ENCODE results near the gene VSIG10L2.

The VSIG10L2 gene

DNA sequence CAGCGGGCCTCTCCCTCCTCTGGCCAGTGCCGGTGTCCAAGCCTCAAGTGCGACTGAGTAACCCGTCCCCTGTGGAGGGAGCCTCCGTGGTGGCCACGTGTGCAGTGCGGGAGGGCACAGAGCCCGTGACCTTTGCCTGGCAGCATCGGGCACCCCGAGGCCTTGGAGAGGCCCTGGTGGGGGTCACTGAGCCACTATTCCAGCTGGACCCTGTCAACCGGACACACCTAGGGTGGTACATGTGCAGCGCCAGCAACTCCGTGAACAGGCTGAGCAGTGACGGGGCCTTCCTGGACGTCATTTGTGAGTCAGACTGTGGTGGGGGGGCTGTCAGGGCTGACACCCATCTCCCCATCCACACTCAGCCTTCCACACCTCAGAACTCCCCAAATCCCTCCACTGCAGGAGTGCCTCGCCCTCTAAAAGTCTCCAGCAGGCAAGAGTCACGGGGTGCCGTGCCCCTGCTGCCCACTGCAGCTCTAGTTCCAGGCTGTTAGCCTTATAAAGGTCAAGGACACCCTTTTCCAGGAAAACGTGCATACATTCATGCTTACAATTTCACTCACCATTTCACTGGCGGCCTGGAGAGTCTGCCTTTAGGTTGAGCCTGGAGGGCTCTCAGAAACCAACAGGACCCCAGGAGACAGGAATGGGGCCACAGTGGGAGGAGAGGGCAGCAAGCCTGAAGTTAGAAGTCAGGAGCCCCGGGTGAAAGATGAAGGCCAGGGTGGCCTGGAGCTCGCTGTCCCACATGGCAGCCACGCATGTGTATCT is 2.6 kb downstream of the VSIG10L2 start:
- no peak for DNase-seq

DNA sequence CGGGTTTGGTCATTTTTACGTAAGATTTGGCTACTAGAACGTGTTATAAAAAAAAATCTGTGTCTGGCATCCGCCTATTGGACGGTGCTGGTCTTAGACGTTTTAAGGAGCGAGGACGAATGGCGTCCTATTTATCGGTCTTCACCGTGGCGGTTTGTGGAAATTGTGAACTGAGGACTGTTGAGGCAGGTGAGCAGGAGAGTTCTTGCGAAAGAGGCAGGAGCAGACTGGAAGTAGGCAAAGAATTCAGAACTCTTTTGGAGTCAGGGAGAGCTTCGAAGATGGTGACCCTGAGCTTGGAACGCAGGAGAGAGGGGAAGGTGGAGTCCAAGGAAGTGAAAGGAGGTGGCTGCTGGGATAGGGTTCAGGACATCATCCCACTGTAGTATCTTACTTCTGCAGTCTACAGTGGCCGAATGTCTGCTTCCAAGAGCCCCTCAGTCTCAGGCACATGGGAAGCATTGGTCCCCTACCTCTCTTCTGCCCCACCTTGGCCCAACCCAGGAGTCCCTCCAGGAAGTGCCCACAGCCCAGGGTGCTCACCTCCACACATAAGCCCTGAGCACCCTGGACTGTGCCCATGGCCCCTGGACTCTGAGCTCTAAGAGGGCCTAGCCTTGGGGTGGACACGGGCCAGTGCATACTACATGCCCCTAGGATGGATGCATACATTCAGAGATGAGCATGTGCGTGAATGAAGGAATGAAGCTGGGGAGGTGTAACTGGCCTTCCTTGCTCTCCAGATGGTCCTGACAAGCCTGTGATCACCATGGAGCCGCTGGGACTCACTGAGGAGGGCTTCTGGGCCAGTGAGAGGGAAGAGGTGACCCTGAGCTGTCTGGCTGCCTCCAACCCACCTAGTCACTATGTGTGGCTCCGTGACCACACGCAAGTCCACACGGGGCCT is 3.7 kb downstream of the VSIG10L2 start:
- DNase-seq, result peak; percentile 9

DNA sequence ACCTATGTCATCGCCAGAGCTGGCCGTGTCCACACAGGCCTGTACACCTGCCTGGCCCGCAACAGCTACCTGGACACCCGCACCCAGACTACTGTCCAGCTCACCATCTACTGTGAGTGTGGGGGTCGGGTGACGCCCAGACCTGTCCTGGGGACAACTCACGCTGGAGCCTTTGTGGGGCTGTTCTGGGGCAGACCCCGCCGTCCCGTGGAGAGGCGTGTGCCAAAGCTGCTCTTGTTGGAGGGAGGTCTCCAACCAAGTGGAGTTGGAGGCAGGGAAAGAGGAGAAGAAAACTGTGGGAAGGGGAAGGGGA is 4.3 kb downstream of the VSIG10L2 start:
- peak; percentile 18 for DNase-seq

DNA sequence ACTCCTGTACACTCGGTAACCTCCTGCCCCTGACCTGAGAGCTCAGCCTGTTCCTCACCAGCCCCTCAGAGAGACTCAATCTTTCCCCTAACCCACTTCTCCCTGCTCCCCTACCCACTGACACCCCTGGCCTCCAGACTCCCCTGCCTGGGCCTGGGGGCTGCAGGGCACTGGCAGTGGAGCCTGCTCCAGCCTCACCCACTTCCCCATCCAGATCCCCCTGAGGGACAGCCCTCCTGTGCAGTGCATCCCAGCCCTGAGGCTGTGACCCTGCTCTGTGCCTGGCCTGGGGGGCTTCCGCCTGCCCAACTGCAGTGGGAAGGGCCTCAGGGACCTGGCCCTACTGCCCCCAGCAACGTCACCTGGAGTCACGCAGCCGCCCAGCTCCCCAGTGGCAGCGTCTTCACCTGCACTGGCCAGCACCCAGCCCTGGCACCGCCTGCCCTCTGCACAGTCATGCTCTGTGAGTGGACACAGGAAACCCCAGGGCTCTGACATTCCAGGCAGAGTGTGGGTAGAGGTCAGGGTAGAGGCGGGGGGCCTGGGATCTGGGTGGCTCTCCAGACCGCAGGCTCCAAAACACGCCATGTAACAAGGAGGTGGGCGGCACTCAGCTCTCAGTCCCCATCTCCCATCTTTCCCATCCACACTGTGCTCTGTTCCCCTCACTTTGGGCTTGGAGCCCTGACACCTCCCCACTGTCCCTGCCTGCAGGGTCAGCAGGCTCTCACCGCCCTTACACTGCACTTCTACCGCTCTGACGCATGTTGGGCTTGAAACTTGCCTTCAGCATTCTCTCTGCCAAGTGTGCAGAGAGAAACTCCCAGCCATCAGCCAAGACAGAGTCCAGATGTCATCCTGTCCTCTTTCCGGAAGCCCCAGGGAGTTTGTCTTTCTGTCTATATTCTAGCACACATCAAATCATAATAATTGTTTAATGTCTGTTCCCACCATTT is 5.1 kb downstream of the VSIG10L2 start:
- peak; percentile 87 for DNase-seq

DNA sequence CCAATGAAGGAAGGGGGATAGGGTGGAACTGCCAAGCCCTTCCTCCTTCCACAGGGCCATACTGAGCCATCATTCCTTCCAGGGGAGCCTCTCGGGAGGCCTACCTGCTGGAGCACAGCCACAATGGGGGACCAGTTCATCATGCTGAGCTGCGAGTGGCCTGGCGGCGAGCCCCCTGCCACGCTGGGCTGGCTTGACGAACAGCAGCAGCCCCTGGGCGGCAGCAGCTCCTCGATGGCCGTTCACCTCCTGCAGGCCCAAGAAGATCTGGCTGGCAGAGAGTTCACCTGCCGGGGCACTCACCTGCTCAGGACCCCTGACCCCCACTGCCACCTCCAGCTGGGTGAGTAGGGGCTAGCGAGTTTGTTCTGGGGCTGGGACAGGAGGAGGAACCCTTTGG is 5.9 kb downstream of the VSIG10L2 start:
- peak; percentile 49 for DNase-seq

DNA sequence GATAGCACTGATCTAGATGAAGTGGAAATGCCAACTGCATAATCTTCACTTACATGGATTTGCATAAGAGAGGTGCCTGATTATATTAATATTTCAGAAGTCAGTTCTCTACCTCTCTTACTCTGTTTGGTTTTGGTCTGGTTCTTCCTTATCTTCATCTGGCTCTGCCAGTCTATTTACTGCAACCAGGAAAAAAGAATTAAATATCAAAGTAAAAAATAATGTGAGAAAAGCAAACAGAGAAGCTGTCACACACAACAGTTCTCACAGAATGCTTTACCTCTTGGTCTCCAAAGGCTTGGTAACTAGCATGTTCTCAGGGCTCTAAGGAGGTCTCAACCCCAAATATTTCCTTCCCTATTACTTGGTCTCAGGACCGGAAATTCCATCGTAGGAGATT is 6.7 kb downstream of the VSIG10L2 start:
- DNase-seq, result no peak

DNA sequence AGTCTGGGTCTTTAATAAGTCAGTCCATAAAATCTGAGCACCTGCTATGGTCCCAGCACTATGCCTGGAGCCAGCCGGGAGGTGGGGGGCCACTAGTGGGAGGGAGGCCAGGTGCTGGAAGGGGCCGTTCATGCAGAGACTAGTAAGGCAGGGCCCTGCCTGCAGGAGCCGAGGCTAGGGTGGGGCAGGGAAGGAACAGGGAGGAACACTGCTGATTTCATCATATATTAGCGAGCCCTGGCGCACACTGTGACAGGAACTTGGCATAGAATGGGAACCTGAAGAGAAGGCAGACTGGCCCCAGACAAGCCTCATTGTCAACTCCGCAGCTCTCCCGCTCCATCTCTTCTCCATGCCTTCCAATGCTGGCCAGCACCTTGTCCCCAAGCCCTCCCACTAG is 7.1 kb downstream of the VSIG10L2 start:
- DNase-seq, result peak; percentile 64

DNA sequence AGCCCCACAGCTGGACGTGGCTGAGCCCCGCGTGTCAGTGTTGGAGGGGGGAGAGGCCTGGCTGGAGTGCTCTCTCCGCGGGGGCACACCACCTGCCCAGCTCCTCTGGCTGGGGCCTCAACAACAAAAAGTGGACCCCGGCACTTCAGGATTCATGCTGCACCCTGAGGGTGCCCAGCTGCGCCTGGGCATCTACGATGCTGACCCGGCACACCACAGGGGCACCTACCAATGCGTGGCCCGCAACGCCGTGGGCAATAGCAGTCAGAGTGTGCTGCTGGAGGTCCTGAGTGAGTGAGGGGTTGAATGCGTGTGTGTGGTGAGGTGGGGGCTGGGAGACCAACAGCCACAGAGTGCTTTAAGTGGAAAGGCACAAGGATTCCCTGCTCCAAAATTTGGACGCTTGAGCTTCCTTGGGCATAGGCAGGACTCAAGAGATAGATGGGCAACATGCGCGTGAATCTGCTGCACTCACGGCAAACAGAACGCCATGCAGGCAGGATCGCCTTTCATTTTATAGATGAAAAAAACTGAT is 7.6 kb downstream of the VSIG10L2 start:
- DNase-seq, result peak; percentile 18

DNA sequence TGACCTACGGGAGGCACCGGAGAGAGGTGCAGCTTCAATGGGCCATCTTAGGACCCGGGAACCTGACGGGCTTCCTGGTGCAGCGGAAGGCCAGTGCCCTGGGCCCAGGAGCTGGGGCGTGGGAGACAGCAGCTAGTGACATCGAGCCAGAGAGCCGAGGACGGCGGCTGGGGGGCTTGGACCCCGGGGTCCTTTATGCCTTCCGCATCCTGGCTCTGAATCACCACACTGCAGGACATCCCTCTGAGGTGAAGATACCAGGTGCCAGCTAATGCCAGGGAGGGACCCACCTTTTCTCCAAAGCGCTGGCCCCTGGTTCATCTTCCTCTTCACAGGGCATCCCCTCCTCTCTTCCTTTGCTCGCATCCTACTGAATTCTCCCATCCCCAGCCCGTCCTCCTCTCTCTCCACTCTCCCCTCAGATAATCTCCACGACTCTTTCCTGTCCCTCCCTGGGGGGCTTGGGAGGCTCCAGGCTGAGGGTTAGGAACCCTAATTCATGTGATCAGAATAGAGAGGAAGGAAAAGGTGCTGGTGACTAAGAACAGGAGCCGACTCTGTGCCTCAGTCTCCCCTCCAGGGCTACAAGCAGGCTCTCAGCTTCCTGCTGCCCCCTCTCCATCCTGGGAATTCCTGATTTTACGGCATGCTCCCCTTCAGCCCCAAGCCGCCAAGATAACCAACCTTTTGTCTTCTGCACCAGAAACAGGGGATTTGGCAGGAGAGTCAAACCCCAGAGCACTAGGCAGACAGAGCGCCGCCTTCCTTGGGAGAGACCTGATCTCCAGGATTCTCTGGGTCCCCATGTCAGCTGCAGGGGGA is 8.5 kb downstream of the VSIG10L2 start:
- DNase-seq, result peak; percentile 13

DNA sequence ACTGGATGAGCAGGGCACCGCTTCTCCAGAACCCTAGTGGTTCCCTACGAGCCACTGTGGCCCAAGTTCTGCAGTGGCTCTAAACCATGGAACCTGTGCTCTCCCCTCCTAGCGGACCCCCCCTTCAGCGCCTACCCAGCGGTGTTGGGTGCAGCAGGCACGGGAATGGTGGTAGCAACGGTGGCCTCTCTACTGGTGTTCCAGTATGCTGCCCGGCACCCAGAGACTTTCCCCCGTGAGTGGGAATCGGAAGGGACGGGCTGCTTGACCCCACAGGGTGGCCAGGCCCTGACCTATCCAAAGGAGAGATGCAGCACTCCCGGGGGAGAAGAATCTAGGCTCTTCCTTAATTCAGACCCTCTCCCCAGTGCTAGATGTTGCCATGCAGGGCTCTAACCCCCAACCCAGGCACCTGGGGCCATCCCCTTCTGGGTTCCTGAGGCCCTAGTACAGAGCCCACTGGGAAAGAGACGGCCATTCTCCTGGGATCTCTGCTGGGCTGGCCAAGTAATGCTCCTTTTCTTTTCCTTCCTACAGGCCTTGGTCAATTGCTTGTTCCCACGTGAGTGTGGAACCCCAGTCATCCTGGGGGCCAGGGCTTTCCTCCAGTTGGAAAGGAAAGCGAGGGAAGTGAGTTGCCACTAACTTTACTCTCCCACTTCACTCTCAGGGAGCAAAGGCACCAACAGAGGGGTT is 9.2 kb downstream of the VSIG10L2 start:
- DNase-seq, result peak; percentile 17

DNA sequence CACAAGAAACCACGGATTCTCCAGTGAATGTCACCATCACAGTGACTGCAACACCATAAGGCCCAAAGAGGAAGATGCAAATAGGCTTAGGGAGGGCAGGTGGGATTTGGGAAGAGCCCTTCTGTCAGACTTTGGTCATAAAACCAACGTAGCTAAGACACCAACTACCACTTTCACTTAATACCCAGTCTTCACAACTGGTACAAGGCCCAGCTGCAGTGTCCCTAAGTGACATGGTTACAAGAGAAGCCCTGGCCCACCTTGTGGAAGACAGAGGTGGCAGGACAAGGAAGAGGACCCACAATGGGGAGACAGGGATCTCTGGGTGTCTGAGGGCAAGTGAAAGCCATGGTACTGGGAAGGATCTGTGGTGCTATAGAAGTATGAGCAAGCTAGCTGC is 10.0 kb downstream of the VSIG10L2 start:
- DNase-seq, result no peak

DNA sequence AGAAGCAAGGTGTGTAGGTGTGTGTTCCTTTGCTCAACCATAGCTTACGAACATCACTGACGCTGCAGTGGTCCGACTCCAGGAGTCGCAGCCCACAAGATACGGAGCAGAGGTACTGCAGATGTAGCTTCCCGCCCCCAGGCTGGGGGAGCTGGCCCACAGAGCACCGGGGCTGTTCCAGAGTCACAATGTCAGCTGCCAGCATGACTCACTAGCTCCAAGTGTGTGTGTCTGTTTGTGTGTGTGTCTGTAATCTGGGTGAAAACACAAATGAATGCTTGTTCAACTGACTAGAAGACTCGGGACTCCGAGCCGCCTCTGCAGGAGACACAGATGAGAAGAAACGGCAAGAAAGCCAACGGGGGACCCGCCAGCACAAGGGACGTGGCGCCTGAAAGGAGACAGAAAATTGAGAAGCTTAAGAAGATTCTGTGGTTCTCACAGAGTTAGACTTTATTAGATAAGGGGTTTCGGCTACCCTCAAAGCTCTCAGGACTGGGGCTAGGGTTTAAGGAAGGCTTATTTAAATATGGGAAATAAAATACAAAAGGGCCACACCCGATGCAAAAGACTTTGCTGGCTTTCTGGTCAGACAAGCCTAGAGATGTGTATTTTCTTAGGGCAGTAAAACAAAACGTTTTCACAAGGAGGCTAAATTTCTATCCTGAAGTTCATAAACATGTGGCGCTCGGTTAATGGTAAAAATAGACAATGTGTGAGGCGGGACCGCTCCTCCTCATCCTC is 10.7 kb downstream of the VSIG10L2 start:
- peak; percentile 48 for DNase-seq

DNA sequence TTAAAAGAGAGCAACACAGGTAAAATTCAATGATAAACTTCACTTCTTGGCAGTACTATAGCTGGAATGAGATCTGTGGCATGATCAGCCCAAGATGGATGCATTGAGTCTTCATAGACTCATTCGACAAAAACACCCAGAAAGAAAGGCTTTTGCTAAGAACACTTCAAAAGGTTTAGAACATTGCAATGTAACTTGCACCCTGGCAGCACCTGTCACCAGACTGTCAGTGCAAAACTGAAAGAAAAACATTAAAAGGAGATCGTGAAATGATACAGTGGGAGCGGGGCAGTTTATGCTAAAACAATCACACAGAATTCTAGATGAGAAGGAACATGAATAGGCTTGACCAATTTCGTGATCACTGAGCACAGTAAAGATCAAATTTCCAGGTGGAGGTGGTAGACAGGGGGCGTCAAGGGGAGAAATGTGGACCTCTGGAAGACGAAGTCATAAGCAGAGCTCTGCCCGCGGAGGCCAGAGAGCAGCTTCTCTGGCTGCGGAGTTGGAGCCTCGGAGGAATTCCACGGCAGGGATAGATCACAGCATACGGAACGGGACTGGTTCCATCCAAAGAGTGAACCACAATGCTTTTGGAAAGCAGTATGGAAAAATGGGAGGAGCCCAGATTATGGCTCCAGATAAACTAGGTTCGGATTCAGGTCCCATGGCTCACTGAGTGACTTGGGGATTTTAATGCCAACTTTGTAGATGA is 11.9 kb downstream of the VSIG10L2 start:
- peak; percentile 31 for DNase-seq

DNA sequence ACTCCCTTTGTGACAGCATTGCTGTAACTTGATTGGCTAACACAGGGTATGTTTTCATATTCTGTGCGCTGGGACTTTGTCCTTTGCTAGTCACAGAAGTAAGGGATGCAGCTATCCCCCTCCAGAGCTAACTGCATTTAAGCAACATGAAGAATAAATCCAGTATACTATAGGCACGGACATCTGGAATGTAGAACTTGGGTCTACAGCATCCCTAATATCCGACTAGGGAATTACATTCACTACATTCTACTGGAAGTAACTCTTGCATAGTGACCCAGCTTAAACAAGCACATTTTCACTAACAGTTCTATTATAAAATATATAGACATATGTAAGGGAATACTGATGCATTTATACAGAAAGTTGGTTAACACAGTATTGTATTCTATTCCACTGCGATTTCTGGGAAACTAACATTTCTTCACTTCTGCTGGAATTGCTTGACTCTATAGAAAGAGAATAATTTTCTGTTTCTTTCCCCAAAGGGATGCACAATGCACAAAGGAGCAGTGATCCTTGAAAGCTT is 13.1 kb downstream of the VSIG10L2 start:
- DNase-seq, result peak; percentile 18

DNA sequence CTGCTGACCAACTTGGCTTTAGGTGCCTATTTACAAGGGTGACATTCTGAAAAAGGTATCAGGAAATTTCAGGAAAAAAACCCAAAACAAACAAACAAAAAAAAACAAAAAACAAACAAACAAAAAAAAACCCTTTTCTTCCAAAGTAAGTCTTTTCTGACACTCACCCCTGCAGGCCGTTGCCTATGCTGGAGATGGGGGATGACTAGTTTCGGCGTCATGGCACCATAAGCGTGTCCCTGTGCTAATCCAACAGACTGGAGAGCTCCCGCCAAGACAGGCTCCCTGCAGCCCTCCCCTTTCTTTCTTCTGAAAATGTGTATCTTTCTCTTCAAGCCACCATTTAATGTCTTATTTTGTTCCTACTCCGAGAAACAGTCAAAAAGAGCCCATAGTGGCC is 13.7 kb downstream of the VSIG10L2 start:
- peak; percentile 18 for DNase-seq

DNA sequence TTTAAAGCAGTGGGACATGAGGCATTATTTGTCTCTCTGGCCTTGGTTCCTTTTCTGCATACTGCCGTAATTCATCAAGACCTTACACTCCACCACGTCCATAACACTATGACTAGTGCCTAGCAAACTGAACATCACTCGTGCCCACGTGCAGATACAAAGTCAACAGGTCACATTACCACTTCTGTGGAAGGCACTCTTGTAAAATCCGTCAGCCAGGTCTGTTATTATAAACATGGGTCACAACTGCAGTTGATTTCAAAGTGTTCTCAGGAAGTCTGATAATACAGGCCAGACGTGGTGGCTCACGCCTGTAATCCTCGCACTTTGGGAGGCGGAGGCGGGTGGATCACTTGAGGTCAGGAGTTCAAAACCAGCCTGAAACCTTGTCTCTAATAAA is 14.1 kb downstream of the VSIG10L2 start:
- peak; percentile 11 for DNase-seq

DNA sequence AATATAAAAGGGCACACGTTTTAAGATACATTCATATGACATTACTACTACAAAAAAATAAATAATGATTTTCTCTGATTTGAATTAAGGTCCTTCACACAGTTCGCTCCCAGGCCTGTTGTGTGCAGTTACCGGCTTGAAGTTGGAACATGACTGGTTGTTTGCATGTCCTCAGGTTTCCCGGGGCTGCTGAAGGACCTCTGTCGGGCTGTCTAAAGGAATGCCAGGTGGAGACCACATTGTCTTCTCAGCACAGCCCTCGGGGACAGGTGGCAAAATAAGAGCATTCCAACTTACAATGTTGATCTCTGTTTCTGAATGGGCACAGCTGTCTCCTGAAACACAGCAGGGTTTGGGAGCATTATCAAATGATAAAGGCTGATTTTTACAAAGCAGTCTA is 14.9 kb downstream of the VSIG10L2 start:
- DNase-seq, result no peak

DNA sequence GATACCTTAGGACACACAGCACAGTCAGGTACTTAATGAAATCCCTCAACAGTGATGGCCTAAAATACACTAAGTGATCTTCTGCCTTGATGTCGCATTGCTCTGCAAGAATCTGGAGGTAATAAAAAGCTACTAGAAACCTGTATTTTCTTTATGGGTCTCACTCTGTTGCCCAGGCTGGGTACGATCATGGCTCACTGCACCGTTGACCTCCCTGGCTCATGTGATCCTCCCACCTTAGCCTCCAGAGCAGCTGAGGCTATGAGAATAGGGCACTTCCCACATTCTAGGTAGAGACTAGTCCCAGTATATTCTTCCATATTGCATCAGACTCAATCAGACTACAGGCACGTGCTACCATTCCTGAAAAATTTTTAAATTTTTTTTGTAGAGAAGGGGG is 21.7 kb downstream of the VSIG10L2 start:
- DNase-seq, result no peak

DNA sequence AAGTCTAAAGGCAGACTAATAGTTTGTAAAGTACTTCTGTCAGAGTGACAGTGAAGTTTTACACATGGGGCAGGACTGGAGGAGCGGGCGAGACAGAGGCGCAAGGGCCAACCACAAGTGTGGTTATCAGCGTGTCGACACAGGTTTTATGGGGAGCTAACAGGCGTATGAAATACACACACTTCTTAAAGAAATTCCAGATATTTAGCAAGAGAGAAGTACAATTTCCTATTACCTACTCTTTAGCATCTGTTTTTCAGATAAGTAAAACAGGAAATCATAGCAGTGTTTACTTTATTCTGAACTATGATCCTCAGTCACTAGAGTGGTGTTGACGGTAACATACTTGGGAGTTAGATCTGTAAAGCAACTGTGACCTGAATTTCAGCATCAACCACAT is 22.5 kb downstream of the VSIG10L2 start:
- DNase-seq, result no peak

DNA sequence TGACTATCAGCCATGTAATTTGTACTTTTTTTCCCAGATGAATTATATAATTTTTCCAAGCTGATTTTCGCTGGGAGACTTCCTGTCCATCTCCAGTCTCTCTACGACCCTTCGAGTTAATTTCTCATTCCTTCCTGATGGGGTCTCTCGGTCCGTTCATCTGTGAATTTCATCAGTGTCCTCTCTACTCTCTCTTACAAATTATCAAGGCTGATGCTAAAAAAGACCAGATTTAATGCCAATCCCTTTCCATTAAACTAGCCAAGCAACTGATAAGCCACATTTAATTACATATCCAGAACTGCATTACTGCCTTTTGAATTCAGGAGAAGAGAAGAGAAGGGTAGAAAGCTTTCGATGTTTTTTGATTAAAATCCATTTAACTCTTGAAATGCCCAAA is 25.8 kb downstream of the VSIG10L2 start:
- DNase-seq, result no peak

All from right hindlimb (tissue), 1 donor.